SH-SY5Y (cell line): ENCODE results near the gene C11orf52.

Experiments
- GATA2 ChIP-seq: IDR thresholded peaks from 2 replicates; pipeline ENCODE4 v1.6.1; 2011; ENCODE audit warnings: mild to moderate bottlenecking, low read depth, low read length
- GATA3 ChIP-seq: IDR thresholded peaks from 2 replicates; pipeline ENCODE4 v1.6.1; 2011; ENCODE audit warnings: low read depth, mild to moderate bottlenecking, low read length, moderate library complexity

- TF ChIP-seq GATA3 (no peak), GATA2 (no peak)
These were observed 1.9 kb upstream of the C11orf52 start for GRCh38 chr11:111916768-111917167.
